Activated gamma-delta T cell treated with anti-CD3 and anti-CD28 coated beads, Interleukin-2, amount 50 U/mL, for 16 hours (primary cell): ENCODE results near the gene TSPAN1.

Experiments
- DNase-seq: peaks from one replicate; pipeline ENCODE4 v3.0.0-alpha.2; 2020; ENCODE audit warnings: low read depth

Gene TSPAN1, protein sequence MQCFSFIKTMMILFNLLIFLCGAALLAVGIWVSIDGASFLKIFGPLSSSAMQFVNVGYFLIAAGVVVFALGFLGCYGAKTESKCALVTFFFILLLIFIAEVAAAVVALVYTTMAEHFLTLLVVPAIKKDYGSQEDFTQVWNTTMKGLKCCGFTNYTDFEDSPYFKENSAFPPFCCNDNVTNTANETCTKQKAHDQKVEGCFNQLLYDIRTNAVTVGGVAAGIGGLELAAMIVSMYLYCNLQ

DNA sequence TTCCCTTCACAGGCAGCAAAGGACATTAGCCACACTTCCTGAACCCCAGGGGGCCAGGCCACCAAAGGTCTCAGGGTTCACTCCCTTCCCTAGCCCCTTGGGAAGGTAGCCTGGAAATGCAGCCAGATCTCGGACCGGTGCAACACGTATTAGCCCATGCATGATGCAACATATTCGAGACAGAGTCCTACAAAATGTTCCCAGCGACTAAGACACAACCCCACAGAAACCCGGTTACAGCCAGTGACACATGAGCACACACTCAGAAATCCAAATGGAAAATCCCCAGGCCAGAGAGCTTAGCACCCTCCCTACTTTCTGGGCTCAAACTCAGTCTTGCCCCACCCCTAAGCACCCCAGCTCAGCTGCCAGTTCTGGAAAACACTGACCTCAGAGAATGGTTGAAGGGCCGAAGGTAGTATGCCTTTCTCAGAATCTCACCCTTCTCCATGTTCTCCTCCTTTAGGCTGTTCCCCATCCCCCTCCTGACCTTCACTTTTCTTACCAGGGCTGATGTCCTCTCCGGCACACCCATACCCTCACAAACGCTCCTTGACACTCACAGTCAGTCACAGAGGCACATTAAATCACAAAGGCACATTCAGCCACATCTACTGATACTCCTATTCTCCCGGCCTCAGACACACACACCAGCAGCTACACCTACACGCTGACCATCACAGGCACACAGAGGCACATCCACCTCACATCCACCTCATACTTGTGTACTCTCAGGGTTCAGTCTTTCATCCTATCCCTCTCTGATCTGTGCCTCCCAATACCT lies at the start of gene TSPAN1:
TSPAN1 (plus strand) TSS at position 640 of the 784 bp plus-strand sequence. CDS start 6,021 bp downstream, outside the sequence.
- no peak for DNase-seq

DNA sequence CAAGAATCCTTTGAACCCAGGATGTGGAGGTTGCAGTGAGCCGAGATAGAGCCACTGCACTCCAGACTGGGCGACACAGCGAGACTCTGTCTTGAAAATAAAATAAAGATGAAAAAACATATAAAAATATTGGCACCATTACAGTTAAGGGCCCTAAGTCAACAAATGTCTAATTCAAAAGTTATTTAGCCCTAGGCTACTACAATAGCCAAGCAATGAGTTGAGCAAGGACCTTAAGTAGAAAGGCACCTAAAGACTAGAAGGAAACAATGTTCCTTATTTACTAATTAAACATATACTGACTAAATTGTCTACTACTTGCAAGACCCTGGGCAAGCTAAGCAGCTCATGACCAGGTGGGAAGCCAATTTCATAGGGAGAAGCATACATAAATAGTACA lies 46.5 kb upstream of the TSPAN1 start:
- no peak for DNase-seq

DNA sequence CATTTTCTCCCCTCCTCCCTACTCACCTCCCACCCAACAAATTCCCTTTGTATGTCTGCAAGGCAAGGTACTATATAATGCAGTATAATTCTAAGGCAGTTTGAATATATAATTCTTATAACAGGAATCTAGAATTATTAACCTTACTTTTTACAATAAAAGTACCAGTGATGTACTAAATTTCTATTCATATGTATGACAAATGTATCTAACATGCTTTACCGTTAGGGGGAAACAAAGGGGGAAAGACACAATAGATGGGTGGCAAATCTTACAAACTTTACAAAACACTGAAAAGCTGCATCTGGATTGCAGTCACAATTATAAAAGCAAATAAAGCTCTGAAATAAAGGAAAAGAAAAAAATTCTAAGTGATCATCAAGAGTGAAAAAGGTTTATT lies 44.8 kb upstream of the TSPAN1 start:
- no peak for DNase-seq

DNA sequence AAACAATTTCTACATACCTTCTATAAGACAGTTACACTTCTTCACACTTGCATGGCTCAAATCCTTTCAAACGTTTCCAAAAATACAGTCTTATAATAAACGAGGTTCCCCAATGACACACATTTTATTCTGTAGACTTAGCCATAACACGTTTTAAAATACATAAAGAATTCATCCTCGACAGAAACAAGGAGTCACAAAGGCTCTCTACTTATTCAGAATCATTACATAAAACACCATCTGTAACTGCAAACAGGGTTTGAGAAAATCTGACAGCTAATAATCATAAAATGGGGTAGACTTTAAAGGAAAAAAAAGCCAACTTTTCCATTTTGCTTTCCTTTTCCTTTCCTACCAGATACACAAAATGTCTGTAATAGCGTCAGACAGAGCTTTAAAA lies 44.3 kb upstream of the TSPAN1 start:
- DNase-seq, result no peak

DNA sequence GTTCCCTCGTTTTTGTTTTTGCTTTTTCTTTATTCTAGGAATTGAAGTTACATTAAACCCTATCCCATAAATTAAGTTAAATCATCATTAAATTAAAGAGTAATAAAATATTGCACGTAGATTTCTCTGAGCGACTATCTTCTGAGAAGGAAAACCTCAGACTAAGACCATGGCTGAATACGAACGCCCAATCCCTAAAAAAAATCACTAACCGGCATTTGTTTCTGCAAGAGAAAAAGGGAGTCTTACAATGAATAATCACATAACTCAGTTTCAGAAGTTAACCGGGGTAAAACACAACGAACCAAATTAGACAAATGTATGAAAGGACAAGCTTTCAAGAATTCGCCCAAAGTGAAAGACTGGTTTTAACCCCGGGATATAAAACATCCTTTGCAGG lies 43.8 kb upstream of the TSPAN1 start:
- no peak for DNase-seq

DNA sequence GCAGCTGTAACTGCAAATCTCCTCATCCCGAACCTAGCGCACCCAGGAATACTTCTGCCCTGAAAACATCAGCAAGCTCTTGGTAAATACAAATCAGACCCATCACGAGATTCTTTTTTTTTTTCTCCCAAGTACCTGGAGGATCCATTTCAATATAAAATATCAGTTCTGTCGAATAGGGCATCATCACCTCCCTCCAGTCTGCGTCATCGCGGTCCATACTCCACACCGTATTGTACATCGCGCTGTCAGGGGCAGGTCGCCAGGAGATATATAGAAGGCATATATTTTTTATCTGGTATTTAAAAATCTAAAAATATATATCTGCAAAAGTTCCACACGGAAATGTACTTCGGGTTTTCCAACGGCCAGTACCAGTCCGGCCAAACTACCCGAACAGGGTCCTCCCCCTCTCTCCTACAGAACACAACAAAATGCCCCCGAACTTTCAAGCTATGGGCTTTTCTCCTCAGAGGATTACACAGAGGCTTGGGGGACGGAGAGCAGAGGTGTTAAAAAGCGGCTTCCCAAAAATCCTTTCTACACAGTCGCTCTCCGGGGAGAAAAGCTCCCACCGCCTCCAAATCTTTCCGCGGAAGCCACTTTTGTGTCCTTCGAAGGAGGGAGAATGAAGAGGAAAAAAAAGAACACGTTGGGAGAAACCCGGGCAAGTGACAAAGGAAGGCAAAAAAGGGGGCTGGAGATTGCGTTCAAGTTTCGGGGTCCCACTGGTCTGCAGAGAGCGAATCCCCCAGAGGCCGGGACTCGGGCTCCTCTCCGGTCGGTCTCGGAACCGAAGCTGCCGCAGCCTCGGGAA lies 43.0 kb upstream of the TSPAN1 start:
- no peak for DNase-seq

DNA sequence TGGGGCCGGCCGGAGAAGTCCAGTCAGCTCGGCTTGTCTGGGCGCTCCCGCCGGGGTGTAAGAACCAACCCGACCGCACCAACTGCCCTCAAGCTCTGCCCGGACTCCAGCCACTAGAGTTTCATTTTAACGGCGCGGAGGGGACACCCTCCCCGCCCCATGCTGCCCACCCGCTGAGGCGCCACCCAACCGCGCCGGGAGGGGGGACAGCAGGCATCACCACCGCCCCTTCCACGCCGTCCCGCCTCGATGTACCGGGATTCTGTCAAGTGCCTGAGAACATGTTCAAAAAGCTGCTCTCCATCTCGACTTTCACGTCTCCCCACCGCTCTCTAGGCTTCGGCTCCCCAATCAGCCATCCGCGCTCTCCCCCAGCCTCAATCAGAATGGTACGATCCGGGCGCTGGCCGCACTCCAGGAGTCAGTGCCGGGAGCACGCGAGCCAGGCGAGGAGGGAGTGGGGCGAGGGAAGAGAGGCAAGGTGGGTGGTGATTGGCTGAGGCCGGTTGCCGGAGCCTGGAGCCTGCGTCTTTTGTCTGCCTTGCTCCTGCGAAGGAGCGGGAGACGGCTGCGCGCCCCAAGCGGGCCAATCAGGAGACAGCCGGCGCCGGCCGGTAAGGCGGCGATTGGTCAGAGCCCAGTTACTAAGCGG lies 42.2 kb upstream of the TSPAN1 start, which contains the start of gene PIK3R3:
PIK3R3 (minus strand) TSS at position 101 of the 652 bp plus-strand sequence. CDS start 677 bp downstream, outside the sequence.
- peak; percentile 86 for DNase-seq

DNA sequence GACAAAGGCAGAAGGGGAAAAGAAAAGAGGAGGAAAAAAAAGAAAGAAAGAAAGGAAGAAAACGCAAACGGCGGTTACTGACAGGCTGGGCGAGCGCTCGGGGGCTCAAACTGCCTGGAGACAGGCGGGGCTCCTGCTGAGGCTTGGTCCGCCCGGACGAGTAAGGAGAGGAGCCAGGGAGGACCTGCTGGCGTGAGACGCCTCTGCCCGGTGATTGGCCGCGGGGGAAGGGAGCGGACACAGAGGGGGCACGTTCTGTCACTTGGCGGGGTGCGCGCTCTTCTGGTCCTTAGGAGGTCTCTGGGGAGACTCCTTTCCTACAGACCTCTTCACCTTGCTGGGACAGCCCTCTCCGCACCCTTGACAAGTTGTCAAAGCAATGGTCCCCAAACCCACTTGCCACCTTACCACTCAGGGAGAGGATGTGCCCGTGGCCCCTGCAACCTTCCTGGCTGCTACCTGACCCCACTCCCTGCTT lies 41.7 kb upstream of the TSPAN1 start:
- DNase-seq, result no peak

DNA sequence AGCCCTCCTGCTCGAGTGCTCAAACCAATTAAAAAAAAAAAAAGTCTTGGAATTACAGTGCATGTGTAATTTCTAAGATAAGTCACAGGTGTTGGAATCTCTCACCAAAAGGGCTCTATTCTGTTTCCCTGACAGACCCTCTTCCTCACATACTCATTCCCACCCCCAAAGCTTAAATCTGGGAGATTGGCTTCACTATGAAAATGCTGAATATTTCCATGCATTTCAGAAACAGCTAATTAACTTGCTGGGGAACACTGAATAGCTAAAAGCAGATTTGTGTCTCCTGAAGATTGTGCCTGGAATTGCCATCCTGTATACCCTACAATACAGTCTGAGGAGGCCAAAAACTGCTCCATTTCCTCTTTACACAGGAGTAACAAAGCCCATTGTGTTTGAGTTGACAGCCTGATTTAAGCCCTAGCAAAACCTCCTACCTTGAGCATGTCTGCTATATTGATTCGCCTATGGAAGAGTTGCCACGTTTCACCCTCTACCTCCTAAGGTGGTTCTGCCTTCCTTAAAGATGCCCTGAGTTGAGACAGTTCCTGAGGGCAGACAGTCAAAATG lies 41.0 kb upstream of the TSPAN1 start:
- DNase-seq, result no peak

DNA sequence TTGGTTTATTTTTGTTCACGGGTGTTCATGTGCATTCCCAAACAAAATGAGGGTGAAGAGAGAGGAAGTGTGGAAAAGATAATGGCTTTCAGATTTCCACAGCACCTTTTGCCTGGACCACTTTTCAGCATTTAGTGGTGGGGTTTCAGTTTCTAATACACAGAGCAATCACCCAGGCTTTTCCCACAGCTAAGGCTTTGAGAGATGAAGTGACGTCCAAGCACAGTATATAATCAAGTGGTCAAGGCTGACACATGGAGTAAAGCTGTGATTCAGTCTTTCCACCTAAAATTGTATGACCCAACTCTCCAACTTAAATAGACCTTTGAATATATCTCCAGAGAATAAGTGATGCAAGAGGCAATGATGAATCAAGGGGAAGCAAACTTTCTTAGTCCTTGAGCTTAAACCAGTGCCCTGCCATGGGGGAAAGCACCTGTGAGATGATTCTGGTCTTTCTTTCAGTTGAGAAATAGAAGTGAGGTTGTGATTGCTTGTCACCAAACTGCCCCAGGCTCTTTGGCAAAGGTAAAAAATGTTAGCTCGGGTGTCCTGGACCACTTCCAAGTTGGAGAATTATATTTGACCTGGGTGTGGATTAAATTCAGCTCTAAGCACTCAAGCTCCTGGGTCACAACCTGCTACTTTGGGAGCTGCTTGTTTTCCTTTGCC lies 40.1 kb upstream of the TSPAN1 start:
- DNase-seq, result no peak

DNA sequence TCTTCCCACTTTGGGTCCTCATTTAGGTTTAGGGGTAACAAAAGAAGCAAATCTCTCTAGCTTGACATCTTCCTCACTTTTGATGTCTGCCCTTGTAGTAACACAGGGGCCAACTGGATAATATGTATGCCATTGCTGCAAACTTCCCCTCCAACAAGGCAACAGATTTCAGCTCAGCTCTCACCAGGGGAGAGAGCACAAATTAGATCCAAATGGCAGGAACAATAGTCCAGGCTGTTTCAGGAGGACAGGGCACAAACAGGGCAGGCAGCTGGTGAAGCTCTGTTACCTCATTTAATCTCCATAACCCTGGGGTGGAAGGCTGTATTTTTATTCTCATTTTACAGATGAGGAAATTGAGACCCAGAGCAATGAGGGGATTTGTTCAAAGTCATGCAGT lies 38.2 kb upstream of the TSPAN1 start:
- no peak for DNase-seq

DNA sequence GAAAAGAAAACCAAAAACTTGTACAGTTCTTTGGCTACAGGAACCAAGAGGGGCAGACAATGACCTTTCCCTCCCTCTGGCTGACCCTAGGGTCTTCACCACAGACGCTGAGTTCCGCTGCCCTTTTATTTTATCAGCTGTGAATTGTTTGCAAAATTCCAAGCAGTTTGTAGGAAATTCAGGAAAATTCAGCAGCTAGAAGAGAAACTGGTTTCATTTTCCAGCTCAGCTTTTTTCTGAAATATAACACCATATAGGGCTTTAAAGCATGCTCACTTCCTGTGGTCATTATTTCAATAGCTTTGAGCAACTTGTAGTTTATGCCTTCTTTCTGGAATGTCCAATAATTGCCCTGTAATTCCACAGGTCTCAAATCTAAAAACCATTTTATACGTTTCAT lies 37.0 kb upstream of the TSPAN1 start:
- no peak for DNase-seq

DNA sequence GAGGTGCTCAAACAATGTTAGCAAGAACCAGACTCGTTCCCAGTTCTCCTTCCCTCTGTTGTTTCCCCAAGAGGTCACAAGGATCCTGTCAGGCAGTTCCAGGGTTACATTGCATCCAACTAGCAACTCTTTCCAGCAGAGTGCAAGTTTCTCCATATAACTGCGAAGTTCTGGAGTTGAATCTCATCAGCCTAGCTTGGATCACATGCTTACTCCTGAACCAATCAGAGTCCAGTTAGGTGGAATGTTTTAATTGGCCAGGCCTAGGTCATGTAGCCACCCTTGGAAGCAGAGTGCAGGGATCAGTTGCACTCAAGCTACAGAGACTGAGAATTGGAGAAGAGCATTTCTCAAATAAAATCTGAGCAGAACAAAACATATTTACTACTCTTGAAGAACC lies 26.6 kb upstream of the TSPAN1 start:
- no peak for DNase-seq

DNA sequence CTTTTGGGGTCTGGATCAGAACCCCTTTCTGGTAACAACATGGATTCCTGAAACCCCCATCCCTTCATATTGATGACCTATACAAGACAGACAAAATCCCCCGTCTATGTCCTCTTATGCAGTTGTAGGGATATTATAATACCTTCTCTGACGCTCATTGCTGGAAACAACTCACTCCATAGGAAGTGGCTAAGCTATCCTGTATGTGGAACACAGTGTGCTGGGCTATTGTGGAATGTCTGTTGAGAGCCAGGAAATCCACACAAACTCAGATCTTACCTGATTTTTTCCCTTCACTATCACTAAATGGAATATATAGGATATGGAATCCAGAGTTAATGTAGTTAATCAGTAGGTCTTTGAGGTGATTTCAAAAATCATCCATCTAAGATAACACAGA lies 24.8 kb upstream of the TSPAN1 start:
- no peak for DNase-seq

DNA sequence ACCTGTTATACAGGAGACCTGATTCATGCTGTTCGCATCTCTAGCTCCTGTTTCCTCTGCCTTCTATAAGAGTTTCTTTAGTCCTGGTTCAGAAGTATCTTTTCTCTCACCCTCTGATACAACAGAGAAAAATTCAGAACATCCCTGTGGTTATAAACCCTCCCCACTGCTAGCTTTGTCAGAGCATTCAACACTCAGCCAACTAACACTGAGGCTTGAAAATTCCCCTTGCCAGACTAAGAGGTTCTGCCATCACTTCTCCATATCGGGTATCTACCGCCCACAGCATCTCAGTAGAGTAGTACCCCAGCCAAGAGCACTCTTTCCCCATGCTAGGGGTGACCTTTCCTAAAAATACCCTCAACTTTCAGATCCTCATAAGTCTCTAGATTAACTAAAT lies 22.9 kb upstream of the TSPAN1 start:
- DNase-seq, result no peak

DNA sequence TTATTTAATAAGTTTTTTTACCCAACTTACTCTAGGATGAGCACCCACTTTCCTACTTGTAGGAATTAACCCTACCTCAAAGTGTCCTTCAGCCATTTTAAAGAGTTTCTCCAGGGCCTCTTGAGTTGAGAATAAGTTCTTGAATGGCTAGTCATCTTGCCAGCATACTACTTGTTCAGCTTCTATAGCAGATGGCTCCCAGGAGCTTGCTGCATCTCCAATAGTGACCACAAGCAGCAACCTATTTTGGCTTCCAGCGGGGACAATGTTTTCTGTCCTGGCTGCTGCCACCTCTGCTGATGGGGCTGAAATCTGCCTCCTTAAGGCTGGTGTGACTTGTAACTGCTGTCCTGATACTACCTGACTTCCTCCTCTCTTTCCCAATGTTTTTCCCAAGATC lies 21.7 kb upstream of the TSPAN1 start:
- no peak for DNase-seq

DNA sequence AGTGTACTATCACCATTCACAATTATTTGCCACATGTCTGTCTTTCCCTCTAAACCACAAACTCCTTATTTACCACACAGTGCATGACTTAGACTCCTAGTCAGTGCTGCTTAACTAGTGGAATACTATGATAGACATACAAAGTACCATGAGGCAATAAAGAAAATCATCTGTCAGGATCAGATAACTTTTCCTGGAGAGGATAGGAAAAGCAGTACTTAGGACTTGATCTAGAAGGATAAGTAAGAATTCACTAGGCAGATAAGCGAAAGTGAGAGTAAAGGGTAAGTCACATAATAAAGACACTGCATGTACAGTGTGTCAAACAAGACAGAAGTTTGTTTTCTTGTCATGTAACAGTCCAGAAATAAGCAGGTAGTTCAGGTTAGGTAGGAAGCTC lies 21.2 kb upstream of the TSPAN1 start:
- DNase-seq, result no peak

DNA sequence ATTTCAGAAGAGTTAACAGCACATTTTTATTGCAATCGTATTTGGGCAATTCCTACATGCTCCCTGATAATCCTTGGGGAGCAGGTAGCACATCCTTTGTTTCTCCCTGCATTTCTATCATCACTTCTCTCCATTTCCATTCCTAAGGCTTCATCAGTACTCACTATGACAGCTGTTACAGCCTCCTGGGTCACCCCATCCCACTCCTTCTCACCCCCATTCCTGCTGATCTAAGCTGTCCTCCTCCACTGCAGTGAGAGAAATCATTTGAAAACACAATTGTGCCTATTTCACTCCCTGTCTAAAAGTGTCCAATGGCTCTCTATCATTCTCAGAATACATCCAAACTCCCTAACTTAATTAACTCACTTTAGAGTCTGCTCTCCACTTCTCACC lies 17.0 kb upstream of the TSPAN1 start:
- no peak for DNase-seq

DNA sequence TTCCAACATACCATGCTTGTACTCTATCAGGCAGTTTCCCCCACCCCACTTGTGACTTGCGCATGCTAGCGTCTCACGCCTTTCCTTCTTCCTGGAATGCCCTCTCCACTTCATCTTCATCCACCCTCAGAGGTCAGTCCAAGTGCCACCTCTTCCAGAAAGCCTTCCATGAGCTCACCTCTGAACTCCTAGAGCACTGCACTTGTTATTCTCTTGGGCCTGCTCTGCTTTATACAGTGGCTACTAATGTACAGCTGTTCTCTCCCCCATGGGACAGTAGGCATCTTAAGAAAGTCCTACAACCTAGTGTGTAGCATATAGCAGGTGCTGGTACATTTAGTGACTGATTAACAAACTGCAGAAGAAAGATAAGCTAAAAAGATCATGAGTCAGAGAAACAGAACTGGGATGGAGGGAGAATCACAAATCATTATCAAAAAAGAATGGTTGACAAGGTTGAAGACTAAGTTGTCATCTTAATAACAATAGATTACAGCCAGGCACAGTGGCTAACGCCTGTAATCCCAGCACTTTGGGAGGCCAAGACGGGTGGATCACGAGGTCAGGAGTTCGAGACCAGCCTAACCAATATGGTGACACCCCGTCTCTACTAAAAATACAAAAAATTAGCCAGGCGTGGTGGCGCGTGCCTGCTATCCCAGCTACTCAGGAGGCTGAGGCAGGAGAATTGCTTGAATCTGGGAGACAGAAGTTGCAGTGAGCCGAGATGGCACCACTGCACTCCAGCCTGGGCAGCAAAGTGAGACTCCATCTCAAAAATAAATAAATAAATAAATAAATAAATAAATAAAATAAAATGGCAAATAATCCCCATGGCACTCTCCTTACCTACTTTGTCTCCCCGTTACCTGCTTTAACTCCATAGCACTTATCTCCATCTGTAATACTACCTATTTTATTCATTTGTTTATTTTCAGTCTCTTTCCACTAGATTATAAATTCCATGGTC lies 16.3 kb upstream of the TSPAN1 start:
- no peak for DNase-seq

DNA sequence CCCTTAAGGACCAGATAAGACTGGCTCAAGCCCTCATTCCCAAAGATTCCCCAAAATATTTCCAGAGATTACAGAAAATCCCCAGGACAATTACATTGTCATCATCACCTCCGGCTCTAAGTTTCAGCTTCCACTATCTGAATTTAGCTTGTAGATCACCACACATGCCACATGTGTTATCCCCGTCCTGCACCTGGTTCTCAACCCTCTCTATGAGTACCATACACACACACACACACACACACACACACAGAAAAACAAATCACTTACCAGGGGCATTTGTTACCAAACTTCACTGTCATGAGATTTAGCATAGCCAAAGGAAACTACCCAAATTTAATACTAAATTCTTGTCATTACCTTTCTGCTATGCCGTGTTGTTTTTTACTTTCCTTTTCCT lies 15.4 kb upstream of the TSPAN1 start:
- no peak for DNase-seq
